ENCODE results near the gene LIPG. TPM values are rescaled to one million over a fixed set of nuclear protein-coding genes. Genes with fewer than 3 reads are reported as not detected.

The LIPG gene
- total and polyA plus RNA-seq, 8 donors, result 0.39 to 8.2 (median 1.1) TPM

DNA sequence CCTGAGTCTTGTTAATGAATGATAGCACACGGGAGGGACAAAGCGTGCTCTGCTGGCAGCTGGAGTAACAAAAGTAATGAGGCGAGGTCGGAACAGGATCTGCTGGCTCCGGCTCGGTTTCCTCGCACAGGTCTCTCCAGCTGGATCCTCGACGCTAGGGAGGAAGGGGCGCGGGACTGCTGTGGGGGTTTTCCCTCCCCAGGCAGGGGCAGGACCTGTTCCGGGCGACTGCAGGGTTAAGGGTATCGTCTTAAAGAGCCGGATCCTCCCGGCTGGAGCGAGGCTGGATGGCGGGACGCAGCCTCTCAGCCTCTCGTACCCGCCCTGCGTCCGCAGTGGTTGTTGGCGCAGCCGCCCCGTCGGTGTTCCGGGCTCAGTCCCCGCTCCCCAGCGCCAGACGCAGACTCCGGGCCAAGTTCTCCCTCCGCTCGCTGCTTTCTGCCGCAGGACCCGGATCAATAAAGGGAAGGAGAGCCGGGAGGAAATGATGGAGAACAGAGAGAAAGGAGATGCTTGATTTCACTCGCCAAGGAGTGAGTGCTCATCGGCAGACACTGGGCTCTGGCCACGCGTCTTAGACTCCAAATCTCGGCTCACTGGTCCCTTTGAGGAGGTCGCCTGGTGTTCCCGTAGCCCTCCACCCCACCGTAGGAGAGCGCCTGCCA, 1.1 kb upstream of the LIPG start:
- Histone ChIP-seq H3K36me3 (no peaks in the 10 kb centered on the region), H3K27ac (no peak overlapping the region), H3K4me1 (peaks cover 0 to 24% (median 0%) of the 10 kb centered on the region in 3 donors), H3K9me3 (no peaks in the 10 kb centered on the region), H3K4me3 (peak overlapping the region; percentile 4 to 45 (median 26)), H3K27me3 (peaks cover 0 to 3% (median 0%) of the 10 kb centered on the region in 4 donors)
- peak; percentile 41 to 64 (median 50) for ATAC-seq
- DNase-seq, result peak in 2 of 6 donors; percentile 26 to 66
- WGBS, 2 donors, result 1 to 2% methylated on average over 46 of the region's 46 CpGs
- TF ChIP-seq, protein P1, sequence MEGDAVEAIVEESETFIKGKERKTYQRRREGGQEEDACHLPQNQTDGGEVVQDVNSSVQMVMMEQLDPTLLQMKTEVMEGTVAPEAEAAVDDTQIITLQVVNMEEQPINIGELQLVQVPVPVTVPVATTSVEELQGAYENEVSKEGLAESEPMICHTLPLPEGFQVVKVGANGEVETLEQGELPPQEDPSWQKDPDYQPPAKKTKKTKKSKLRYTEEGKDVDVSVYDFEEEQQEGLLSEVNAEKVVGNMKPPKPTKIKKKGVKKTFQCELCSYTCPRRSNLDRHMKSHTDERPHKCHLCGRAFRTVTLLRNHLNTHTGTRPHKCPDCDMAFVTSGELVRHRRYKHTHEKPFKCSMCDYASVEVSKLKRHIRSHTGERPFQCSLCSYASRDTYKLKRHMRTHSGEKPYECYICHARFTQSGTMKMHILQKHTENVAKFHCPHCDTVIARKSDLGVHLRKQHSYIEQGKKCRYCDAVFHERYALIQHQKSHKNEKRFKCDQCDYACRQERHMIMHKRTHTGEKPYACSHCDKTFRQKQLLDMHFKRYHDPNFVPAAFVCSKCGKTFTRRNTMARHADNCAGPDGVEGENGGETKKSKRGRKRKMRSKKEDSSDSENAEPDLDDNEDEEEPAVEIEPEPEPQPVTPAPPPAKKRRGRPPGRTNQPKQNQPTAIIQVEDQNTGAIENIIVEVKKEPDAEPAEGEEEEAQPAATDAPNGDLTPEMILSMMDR (IDR thresholded peaks at IDR 0.05), result no peak
- intact Hi-C loops (cut with DNase I), result loop anchor here in 2 of 3 donors (10.0 kb wide), 2 partner anchors 204 to 294 kb away; no protein-coding TSS in a partner anchor
- no peak for FAIRE-seq

DNA sequence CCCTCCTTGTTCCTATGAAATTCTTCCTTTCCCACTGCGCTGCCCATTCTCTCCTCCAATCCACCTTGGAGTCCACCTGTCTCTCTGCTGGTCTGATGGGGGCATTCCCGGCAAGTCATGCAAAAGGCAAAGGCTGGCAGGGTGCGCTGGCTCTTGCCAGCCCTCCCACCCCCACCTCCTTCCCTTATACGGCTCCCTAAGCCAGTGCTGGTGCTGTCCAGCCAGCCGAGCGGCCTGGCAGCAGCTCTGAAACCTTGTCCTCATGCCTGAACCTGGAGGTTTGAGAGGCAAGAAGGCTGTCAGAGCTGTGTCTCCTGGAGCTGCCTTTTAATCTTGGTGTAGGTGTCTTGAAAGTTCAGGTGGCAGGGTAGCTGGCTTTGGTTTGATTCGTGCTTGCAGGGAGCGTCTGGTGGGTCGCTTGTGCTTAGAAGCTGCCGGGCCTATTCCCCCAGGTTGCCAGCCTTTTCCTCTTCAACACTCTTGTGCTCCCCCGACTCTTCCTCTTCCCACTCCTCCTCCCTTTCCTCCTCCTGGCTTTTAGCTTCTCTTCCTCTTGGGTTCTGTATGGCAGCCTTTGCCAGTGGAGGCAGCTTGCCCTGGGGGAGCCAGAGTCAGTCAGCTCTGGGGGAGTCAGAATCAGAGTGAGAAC, 748 bp downstream of the LIPG start:
- no peak for DNase-seq
- TF ChIP-seq, protein P1 (IDR thresholded peaks at IDR 0.05), result no peak
- H3K36me3 ChIP-seq, result no peaks in the 10 kb centered on the region
- 81 to 82% methylated on average over 11 of the region's 11 CpGs for WGBS, 2 donors
- no peak overlapping the region for H3K27ac ChIP-seq
- peak overlapping the region in 1 of 4 donors; percentile 45 for H3K4me3 ChIP-seq
- H3K4me1 ChIP-seq, result peaks cover 0 to 24% (median 0%) of the 10 kb centered on the region in 3 donors
- H3K27me3 ChIP-seq, result peaks cover 0 to 3% (median 0%) of the 10 kb centered on the region in 4 donors
- ATAC-seq, result peak in 1 of 4 donors; percentile 1
- FAIRE-seq, result no peak
- intact Hi-C loops (cut with DNase I), result loop anchor here in 2 of 3 donors (10.0 kb wide), 2 partner anchors 202 to 292 kb away; no protein-coding TSS in a partner anchor
- H3K9me3 ChIP-seq, result no peaks in the 10 kb centered on the region

DNA sequence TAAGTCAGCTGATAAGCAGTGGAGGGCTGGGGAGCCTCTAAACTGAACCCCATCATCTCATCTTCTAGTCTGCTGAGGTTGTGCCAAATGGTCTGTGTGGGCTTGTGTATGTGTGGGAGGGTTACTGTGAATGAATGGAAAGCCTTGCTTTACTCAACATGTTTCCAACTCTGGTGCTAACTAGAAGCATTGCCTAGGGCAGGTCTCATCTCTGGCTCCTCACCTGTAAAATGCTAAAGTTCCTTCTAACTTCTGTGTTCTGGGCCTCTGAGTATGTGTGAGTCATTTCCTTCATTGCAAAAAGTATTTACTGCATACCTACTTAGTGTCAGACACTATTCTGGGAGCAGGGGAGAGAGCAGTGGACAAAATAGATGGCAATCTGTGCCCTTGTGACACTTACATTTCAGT, 1.3 kb downstream of the LIPG start:
- ATAC-seq (no peak), DNase-seq (no peak)
- H3K27ac ChIP-seq, result no peak overlapping the region

DNA sequence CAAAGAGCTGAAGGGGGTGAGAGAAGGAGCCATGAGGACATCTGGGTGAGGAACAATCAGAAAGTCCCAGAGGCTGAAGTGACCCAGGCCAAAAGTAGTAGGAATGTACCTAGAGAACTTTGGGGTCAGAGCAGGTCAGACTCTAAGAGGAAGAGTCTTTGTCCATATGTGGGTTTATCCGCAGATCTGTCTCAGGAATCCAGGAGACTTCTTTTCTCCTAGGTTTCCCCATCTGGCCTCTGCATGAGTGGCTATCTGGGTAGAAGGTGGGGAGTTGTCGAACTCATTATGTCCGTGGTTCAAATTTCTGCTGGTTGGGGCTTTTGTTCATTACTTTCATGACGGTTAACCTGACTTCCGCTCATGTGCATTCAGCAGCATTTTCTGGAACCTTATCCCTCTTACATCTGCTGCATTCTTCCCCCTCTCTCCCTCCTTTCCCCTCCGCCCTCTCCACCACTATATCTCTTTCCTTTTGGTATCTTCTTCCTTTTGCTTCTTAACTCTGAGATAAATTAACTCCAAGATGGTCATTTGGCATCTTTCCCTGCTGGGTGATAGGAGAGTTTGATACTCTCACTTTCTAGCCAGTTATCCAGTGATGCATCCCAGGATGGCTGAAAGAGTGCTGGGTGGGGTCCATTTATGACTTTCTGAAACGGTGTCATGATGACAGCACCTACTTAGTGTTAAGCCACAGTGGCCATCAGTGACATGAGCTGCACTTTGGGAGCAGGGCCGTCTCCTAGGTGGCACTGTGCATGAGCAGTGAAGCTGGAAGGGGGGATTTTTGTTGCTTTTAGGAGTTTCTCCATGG, 2.1 kb downstream of the LIPG start:
- DNase-seq (no peak), FAIRE-seq (no peak), ATAC-seq (no peak)
- no peaks in the 10 kb centered on the region for H3K36me3 ChIP-seq
- H3K27ac ChIP-seq, result no peak overlapping the region
- no peaks in the 10 kb centered on the region for H3K9me3 ChIP-seq
- H3K4me1 ChIP-seq, result peaks cover 0 to 24% (median 0%) of the 10 kb centered on the region in 3 donors
- peaks cover 0 to 3% (median 0%) of the 10 kb centered on the region in 4 donors for H3K27me3 ChIP-seq
- no peak overlapping the region for H3K4me3 ChIP-seq
- TF ChIP-seq, protein P1 (IDR thresholded peaks at IDR 0.05), result no peak
- intact Hi-C loops (cut with DNase I), result loop anchor here in 2 of 3 donors (10.0 kb wide), 2 partner anchors 201 to 291 kb away; no protein-coding TSS in a partner anchor
- WGBS, 2 donors, result 91 to 93% methylated on average over 8 of the region's 8 CpGs

More for the DNA sequence above, 1.3 kb downstream of the LIPG start:
- no peaks in the 10 kb centered on the region for H3K9me3 ChIP-seq
- no peak overlapping the region for H3K4me3 ChIP-seq
- TF ChIP-seq, protein P1 (IDR thresholded peaks at IDR 0.05), result no peak
- intact Hi-C loops (cut with DNase I), result loop anchor here in 2 of 3 donors (10.0 kb wide), 2 partner anchors 202 to 292 kb away; no protein-coding TSS in a partner anchor
- H3K27me3 ChIP-seq, result peaks cover 0 to 3% (median 0%) of the 10 kb centered on the region in 4 donors
- H3K4me1 ChIP-seq, result peaks cover 0 to 24% (median 0%) of the 10 kb centered on the region in 3 donors
- FAIRE-seq, result no peak
- no peaks in the 10 kb centered on the region for H3K36me3 ChIP-seq
